SK-N-SH treated with all-trans-retinoic acid at 6 μM for 48 hours (cell line): Measurements from ENCODE around the gene C11orf65.
"Not testable (repeated sequence)": the region's sequence is repeated elsewhere in the genome, so short reads cannot be mapped to it uniquely, and the experiment has no call there.

Source experiments
- ATAC-seq: fragments of 200-7000 bp; cut with Tn5 transposase; 3 replicates; pipeline ENCODE4 v1.9.1; 2020; ENCODE audit warnings: mild to moderate bottlenecking, moderate library complexity
- ARNTL ChIP-seq: fragments of 450-650 bp; formaldehyde crosslinking; IDR thresholded peaks from 2 replicates; pipeline ENCODE4 v1.5.0; 2020; ENCODE audit warnings: low read depth, mild to moderate bottlenecking, moderate library complexity, borderline replicate concordance
- CSDC2 ChIP-seq: fragments of 250-450 bp; sonication (Bioruptor Pico); IDR thresholded peaks from 2 replicates; pipeline ENCODE4 v1.5.0; 2020; ENCODE audit warnings: mild to moderate bottlenecking, moderate library complexity
- ESRRG ChIP-seq: fragments of 250-450 bp; sonication (Bioruptor Pico); IDR thresholded peaks from 2 replicates; pipeline ENCODE4 v1.6.1; 2021; ENCODE audit warnings: mild to moderate bottlenecking
- GLIS3 ChIP-seq: fragments of 250-450 bp; sonication (Bioruptor Pico); IDR thresholded peaks from 2 replicates; pipeline ENCODE4 v1.5.0; 2020; ENCODE audit warnings: mild to moderate bottlenecking, moderate library complexity
- ISL1 ChIP-seq: fragments of 250-450 bp; sonication (Bioruptor Pico); IDR thresholded peaks from 2 replicates; pipeline ENCODE4 v2.1.2; 2022; ENCODE audit warnings: mild to moderate bottlenecking, moderate library complexity
- PATZ1 ChIP-seq: fragments of 250-450 bp; sonication (Bioruptor Pico); IDR thresholded peaks from 2 replicates; pipeline ENCODE4 v1.8.0; 2020; ENCODE audit warnings: mild to moderate bottlenecking, moderate library complexity, borderline replicate concordance
- POU6F1 ChIP-seq: fragments of 250-450 bp; sonication (Bioruptor Pico); IDR thresholded peaks from 2 replicates; pipeline ENCODE4 v1.8.0; 2021; ENCODE audit warnings: low read depth, mild to moderate bottlenecking, moderate library complexity, borderline replicate concordance
- PPARA ChIP-seq: fragments of 250-450 bp; sonication (Bioruptor Pico); IDR thresholded peaks from 2 replicates; pipeline ENCODE4 v1.5.0; 2020; ENCODE audit warnings: mild to moderate bottlenecking, borderline replicate concordance
- RARB ChIP-seq: fragments of 250-450 bp; sonication (Bioruptor Pico); IDR thresholded peaks from 2 replicates; pipeline ENCODE4 v1.8.0; 2021; ENCODE audit warnings: mild to moderate bottlenecking, moderate library complexity
- SNAI2 ChIP-seq: fragments of 250-450 bp; sonication (Bioruptor Pico); IDR thresholded peaks from 2 replicates; pipeline ENCODE4 v1.5.0; 2020; ENCODE audit warnings: mild to moderate bottlenecking, moderate library complexity
- TCF4 ChIP-seq: fragments of 250-450 bp; sonication (Bioruptor Pico); IDR thresholded peaks from 2 replicates; pipeline ENCODE4 v1.8.0; 2021; ENCODE audit warnings: mild to moderate bottlenecking, moderate library complexity, borderline replicate concordance
- TOX ChIP-seq: fragments of 250-450 bp; sonication (Bioruptor Pico); IDR thresholded peaks from 2 replicates; pipeline ENCODE4 v1.8.0; 2021; ENCODE audit warnings: mild to moderate bottlenecking, moderate library complexity, borderline replicate concordance
- ZC3H10 ChIP-seq: fragments of 250-450 bp; sonication (Bioruptor Pico); IDR thresholded peaks from 2 replicates; pipeline ENCODE4 v1.5.1; 2021; ENCODE audit warnings: mild to moderate bottlenecking, moderate library complexity
- ZFP3 ChIP-seq: fragments of 250-450 bp; sonication (Bioruptor Pico); IDR thresholded peaks from 2 replicates; pipeline ENCODE4 v1.5.0; 2020; ENCODE audit warnings: mild to moderate bottlenecking, moderate library complexity
- ZNF565 ChIP-seq: fragments of 450-650 bp; formaldehyde crosslinking; conservative IDR thresholded peaks from 2 replicates; pipeline ENCODE4 v1.5.0; 2020; ENCODE audit warnings: low read depth, mild to moderate bottlenecking, moderate library complexity
- ZNF70 ChIP-seq: fragments of 450-650 bp; formaldehyde crosslinking; IDR thresholded peaks from 2 replicates; pipeline ENCODE4 v1.5.0; 2020; ENCODE audit warnings: mild to moderate bottlenecking, moderate library complexity
- ZNF8 ChIP-seq: fragments of 450-650 bp; formaldehyde crosslinking; IDR thresholded peaks from 2 replicates; pipeline ENCODE4 v1.5.0; 2020; ENCODE audit warnings: mild to moderate bottlenecking, moderate library complexity
- TF ChIP-seq, protein P1 (sequence below): fragments of 250-450 bp; sonication (Bioruptor Pico); IDR thresholded peaks from 2 replicates; pipeline ENCODE4 v1.5.0; 2020; ENCODE audit warnings: mild to moderate bottlenecking, moderate library complexity

Gene C11orf65

DNA sequence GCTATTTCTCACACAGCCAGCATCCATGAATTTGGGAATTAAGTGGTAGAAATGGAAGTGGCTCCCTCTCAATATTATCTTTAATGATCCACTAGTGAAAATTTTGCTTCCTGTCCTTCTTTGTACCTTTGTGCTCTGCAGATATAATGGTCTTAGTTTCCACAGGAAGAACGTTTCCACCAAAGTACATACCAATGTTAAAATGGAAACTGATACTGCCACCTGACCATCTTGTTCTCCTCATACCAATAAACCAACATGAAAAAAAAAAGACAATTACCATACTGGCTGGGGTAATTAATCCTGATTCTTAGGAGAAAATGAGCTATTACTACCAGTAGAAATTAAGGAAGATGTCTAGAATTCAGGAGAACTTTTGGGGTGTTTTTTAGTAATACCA lies 32.3 kb downstream of the C11orf65 start:
- TF ChIP-seq ISL1 (CRISPR knock-in tag) (no peak), ZC3H10 (CRISPR knock-in tag) (no peak)
- no peak for ATAC-seq

GRCh38 chr11:108432783-108433182 lies 34.5 kb downstream of the C11orf65 start:
- no peak for ATAC-seq

DNA sequence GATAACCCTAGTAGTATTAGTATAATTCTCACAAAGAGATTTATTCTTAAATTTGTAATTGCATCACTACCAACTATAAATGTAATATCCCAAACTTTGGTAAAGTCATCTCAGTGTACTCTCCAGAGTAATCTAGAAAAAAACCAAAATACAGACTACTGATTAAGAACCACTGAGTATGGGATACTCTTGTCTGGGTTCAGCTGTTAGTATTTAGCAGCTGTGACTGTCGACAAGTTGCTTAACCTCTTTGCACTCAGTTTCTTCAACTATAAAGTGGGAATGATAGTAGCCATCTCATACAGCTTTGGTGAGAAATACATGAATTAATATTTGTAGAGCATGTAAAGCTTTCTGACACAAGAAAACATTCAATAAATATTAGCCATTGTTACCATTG lies 35.3 kb downstream of the C11orf65 start:
- TF ChIP-seq TOX (CRISPR knock-in tag) = no peak
- TF ChIP-seq CSDC2 (CRISPR knock-in tag) = no peak
- TF ChIP-seq, protein P1, sequence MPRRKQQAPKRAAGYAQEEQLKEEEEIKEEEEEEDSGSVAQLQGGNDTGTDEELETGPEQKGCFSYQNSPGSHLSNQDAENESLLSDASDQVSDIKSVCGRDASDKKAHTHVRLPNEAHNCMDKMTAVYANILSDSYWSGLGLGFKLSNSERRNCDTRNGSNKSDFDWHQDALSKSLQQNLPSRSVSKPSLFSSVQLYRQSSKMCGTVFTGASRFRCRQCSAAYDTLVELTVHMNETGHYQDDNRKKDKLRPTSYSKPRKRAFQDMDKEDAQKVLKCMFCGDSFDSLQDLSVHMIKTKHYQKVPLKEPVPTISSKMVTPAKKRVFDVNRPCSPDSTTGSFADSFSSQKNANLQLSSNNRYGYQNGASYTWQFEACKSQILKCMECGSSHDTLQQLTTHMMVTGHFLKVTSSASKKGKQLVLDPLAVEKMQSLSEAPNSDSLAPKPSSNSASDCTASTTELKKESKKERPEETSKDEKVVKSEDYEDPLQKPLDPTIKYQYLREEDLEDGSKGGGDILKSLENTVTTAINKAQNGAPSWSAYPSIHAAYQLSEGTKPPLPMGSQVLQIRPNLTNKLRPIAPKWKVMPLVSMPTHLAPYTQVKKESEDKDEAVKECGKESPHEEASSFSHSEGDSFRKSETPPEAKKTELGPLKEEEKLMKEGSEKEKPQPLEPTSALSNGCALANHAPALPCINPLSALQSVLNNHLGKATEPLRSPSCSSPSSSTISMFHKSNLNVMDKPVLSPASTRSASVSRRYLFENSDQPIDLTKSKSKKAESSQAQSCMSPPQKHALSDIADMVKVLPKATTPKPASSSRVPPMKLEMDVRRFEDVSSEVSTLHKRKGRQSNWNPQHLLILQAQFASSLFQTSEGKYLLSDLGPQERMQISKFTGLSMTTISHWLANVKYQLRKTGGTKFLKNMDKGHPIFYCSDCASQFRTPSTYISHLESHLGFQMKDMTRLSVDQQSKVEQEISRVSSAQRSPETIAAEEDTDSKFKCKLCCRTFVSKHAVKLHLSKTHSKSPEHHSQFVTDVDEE = no peak
- no peak for TF ChIP-seq SNAI2
- TF ChIP-seq PPARA (CRISPR knock-in tag) = no peak
- no peak for ATAC-seq

More at GRCh38 chr11:108432783-108433182, 34.5 kb downstream of the C11orf65 start:
- TF ChIP-seq PATZ1 (no peak), ARNTL (CRISPR knock-in tag) (no peak)

DNA sequence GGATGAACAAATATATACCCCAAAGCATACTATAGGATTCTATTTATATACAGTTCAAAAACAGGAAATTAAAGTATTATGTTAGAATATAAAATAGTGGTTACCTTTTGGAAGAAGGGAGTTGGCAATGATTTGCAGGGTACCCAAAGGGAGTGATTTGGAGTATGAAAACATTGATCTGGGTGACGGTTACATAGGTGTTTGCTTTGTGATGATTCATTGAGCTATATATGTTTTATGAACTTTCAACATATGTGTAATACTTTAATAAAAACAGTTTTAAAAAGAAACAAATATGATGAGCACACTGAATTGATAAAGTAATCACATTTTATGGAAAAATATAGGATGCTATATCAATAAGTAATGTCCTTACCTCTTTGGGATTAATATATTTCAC lies 36.0 kb downstream of the C11orf65 start:
- no peak for ATAC-seq
- TF ChIP-seq CSDC2 (CRISPR knock-in tag) = no peak
- TF ChIP-seq ZNF8 (CRISPR knock-in tag) = no peak
- no peak for TF ChIP-seq POU6F1

DNA sequence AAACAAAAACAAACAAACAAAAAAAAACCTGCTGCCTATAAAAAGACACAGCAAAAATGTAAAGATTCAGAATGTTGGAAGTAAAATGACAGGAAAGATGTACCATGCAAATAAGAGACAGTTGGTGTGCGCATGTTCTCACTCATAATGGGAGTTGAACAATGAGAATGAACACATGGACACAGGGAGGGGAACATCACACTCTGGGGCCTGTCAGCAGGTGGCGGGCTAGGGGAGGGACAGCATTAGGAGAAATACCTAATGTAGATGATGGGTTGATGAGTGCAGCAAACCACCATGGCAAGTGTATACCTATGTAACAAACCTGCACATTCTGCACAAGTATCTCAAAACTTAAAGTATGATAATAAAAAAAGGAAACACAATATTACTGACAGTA lies 49.8 kb downstream of the C11orf65 start:
- not testable (repeated sequence) for ATAC-seq

- TF ChIP-seq TCF4 (CRISPR knock-in tag) (no peak), ZFP3 (no peak)
- no peak for ATAC-seq
Observed at GRCh38 chr11:108414958-108415357, 52.4 kb downstream of the C11orf65 start.

- no peak for ATAC-seq
- TF ChIP-seq ZNF70 (CRISPR knock-in tag) = no peak
- TF ChIP-seq SNAI2 = no peak
- TF ChIP-seq TCF4 (CRISPR knock-in tag) = no peak
- no peak for TF ChIP-seq ARNTL (CRISPR knock-in tag)
- TF ChIP-seq GLIS3 (CRISPR knock-in tag) = no peak
- no peak for TF ChIP-seq ZC3H10 (CRISPR knock-in tag)
- TF ChIP-seq ESRRG (CRISPR knock-in tag) = no peak
- no peak for TF ChIP-seq ZNF565 (CRISPR knock-in tag)
- TF ChIP-seq RARB (CRISPR knock-in tag) = no peak
- TF ChIP-seq ZFP3 = no peak
Observed at GRCh38 chr11:108405706-108406105, 61.6 kb downstream of the C11orf65 start.
